GM21367 (cell line): ENCODE data around the gene MPP1.

Experiments used
- ATAC-seq: cut with Tn5 transposase; IDR thresholded peaks from one replicate; pipeline ENCODE4 v1.9.1; 2021; ENCODE audit not compliant: unreplicated experiment

MPP1 gene

DNA sequence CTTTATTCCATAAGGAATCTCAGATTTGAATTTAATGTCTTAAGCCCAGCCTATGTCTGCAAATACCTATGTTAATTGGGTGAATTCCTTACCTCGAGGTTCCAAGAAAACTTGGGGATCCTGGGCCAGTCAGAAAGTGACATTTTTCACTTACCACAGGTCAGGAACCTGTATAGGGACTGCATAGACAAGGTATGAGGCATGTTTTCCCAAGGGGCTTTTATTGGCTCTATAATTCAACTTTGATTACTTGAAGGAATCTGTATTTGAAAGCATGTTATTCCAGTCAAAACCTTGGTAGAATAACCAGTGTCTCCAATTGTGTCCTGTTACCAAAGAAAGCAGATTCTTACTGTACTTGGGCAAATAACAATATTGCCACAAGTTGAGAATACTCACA is 8.5 kb upstream of the MPP1 start:
- no peak for ATAC-seq

DNA sequence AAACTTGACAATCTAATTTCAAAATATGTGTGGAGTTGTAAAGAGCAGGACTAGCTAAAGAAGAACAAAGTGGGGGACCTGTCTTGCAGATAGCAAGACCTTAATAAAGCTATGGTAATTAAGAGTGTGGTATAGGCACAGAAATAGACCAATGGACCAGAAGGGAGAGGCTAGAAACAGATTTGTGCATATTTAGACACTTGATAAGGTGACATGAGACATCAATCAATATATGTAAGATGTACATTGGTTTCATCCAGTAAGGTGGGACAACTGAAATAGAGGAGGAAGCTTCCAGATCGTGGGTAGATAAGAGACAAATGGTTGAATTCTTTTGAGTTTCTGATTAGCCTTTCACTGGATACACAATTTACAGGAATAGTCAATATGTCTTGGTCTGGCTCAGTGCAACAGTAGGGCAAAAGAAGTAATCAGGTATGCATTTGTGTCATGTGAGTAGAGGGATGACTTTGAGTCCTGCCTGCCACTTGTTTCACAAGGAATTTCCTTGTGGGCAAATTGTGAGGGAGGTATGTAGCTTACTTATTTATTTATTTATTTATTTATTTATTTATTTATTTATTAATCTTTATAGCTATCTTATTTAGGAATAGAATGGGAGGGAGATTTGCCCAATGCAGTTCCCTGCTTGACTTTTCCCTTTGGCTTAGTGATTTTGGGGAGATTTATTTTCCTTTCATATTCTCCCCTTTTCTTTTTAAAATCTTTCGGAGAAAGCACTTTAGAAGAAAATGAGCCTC is 7.2 kb upstream of the MPP1 start:
- no peak for ATAC-seq

DNA sequence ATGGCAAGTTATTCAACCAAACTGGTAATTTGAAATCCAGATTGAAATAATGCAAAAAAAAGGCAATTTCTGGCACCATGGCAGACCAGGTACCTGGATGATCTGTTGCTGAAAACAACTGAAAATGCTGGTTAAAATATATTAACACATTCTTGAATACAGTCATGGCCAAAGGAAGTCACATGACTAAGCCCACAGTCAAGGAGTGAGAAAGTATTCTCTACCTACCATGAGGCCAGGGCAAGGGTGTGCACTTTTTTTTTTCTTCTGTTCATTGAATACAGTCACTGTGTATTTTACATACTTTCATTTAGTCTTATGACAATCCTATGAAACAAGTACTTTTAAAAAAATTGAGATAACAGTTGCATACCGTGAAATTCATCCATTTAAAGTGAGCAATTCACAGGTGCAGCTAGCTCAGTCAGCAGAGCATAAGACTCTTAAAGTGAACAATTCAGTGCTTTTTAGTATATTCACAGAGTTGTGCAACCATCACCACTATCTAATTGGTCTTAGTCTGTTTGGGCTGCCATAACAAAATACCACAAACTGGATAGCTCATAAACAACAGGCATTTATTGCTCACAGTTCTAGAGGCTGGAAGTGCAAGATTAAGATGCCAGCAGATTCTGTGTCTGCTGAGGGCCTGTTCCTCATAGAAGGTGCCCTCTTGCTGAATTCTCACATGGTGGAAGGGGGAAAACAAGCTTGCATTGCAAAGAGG is 4.8 kb upstream of the MPP1 start:
- ATAC-seq = no peak

DNA sequence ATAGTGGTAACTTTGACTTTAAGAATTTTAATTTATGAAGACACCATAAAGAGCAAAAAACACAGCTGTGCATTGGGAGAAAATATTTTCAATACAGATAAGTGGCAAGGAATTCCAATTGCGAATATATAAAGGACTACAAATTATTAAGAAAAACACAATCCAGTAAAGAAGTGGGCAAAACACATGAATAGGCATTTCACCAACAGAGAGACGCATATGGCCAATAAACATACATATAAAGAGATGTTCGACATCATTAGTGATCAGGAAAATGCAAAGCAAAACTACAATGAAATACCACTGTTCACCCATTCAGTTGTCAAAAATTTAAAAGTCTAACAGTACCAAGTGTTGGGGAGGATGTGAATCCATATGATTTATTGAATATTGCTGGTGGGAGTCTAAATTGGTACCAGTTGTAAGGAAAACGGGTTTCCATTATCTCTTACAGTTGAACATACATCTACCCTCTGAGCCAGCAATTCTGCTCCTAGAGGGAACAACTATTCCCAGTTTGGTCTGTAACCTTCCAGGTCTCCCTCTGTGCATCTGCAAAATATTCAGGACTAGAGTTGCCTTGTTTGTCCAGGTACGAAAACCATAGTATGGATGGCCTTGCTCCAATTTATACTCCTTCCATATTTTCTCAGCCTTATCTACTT is 1.7 kb upstream of the MPP1 start:
- no peak for ATAC-seq

DNA sequence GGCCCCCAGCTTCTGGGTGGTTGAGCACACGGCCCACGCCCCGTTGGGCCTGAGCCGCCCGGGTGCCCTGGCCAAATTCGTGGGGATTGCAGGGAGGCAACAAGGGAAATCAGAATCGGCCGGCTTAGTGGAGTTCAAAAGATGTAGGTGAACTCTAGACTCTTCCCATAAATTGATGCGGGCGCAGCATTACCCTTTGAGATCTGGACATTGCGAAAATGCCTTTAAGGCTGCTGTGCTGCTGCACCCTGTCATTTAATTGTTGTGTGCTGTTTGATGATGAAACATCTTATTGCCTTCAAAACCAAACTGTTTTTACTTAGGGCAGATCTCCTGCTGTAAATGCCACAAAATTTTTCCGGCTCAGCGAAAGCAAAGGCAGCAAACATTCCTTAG is 409 bp upstream of the MPP1 start:
- no peak for ATAC-seq

DNA sequence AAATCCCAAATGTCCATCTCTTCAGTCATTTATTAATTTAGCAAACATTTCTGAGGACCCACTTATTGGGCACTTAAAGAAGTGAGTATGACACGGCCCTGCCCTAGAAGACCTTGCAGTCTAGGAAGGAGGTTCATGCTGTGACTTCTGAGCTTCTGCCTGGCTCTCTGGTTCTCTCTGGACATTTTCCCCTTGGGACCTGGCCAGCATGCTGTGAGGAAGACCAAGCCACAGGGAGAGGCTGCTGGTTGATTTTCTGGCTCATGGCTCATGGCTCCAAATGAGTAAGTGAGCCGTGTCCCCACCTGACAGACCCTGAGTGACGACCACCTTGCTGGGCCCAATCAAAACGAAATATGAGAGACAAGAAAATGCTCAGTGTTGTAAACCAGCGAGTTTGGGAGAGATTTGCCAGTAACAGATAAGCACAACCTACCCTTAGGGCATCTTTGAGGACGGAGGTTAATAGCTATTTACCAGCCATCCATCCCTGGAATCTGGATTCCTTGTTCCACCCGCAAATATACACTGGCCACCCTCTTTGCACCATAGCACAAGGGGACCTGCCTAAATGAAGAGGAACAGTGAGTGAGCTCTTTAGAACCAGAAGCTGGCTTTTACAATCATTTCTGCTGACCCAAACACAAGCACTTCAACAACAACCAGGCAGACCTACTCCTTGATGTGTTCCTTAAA is 876 bp downstream of the MPP1 start:
- ATAC-seq = peak; percentile 11

DNA sequence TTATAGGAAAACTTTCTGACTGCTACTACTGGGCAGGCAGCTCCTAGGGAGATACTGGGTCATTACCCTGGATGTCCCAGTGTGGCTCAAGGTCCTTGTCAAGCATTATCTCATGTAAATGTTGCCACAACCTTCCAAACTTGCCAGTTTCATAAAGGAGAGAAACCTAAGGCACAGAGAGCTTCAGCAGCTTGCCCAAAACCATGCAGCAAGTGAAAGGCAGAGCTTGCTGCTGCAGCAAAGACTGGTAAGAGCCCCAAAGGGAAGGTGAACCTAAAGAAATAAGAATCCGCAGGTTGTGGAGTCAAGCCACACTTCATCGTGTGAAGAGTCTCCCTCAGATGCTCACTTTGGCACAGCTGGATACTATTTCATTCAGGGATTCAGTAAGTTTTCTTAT is 2.3 kb downstream of the MPP1 start:
- ATAC-seq = no peak

DNA sequence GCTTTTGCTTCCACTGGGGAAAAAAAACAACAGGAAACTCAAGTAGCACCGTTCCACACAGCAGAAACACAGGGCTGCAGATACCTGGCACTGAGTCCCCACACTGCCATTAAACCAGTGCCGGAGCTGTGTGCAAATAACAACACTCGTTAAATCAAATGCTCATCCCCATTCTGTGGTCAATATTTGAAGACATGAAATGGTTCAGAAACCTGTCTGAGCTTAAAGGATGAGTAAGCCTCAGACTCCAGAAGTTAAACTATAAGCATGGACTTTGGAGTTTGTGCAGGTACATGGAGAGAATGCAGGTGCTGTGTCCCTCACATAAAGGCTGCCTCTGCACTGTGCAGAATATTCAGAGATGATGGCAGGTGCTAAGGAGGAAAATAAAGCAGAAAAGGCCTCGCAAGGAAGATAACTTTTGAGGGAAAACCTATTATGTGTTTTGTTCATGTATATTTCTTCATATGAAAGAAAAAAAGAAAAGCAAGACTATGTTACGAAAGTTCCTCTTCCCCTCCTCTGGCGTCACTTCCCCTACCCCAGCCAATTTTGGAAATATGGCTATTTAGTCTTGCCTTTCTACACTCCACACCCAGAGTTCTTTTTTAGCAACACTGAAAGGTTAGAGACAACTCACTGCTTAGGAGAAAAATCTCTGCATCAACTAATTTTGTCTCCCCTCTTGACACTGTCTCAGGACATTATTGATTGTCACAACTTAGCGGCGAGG is 4.6 kb downstream of the MPP1 start:
- no peak for ATAC-seq

DNA sequence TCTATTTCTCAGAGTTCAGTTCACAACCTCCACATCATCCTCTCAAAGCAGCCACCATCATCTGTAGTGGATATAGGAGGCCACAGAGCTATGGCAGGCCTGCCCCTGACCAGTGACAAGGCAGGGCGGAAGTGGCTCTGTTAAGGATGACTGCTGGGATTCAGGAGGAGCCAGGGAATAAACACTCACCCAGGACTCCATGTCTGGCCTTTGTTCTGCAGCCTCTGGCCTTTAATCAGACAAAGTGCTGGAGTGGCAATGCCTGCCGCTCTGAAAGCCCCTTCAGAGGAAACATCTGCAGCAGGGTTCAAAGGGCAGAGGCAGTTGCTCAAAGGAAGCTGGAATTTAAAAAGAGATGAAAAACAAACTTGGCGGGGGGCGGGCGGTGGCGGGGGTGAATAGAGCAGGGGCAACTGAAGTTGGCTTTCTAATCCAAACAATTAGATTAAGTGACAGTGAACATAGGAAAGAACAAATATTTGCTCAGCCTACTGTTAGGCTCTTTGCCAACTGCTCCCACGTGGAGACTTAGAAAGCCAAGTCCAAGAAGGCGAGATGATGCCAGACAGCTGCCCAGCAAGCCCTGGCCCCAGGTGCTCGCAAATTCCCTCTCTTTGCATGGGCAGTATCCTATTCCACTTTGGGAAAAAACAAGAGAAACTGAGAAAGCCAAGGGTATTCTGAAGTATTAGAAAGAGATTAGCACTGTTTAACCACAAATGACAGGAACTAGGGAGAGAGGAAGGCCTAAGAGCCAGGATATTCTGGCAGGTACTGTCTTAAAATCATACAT is 5.5 kb downstream of the MPP1 start:
- ATAC-seq = no peak

DNA sequence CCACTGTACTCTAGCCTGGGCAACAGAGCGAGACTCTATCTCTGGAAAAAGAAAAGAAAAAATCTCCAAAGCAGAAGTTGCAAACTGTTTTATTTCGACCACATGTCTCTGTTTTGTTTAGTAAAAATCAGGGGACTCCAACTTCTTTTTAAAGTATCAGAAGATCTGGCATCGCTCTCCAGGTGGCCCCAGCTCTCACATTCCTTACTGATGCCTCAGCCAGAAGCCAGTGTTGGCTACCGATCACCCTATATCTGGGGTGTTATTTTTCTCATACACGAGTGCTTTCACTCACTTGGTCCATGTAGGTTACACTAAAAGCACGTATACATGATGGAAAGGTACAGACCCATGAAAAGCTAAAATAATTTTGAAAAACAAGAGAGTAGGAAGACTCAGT is 8.3 kb downstream of the MPP1 start:
- no peak for ATAC-seq

DNA sequence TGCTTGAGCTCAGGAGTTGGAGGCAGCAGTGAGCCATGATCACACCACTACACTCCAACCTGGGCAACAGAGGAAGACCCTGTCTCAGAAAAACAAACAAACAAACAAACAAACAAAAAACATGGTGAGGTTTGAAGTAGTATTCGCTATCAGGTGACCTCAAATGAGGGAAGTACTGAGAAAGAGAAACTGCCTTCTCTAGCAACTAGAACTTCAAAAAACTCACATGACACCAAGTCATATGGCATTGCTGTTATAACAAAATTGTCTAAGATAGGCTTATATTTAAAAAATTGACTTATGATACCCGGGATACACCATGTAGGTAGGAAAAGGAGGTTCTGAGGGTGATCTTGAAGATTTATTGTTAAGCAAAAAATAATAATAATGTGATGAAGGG is 10.3 kb downstream of the MPP1 start:
- no peak for ATAC-seq

DNA sequence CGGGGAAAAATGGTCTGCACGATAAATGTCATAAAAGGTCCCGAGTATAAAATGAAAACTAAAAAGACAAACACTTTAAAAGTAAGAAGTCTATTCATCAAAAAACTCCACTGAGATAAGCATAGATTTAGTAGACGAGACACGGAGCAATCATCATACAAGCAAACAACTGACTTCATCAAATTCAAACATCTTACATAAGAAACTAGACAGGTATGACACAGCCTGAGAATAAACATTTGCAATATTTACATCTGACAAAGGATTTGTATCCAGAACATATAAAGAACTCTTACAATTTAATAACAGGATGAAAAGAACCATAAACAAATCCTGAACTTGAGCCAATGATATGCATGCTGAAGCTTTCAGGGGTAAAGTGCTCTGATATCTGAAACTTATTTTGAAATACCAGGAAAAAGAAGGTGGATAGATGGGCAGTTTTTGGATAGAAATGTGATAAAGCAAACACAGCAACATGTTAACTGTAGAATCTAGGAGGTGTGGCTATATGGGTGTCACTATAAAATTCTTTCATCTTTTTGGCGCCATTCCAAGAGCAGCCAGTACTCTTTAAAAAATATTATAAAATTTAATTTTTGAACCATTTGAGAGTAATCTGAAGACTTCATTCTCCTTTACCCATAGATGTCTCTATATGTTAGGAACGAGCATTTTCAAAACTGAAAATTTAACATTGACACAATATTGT is 12.0 kb downstream of the MPP1 start:
- no peak for ATAC-seq

DNA sequence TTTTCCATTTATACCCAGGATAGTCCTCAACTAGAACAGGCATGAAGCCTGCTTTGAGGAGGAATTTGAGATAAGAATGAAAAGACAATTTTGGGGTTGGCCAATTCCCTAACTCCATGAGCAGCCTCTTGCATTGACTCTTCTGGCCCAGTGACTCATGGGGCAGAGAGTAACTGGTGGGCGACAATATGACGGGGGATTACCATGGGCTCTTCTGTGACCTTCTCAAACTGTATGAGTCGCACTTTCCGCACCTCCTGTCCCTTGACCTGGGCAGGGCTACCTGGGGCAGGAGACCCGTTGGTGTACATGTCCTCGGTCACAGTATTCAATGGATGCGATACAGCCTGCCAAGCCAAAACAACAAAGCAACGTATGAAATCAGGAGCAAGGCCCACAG is 13.3 kb downstream of the MPP1 start:
- no peak for ATAC-seq

DNA sequence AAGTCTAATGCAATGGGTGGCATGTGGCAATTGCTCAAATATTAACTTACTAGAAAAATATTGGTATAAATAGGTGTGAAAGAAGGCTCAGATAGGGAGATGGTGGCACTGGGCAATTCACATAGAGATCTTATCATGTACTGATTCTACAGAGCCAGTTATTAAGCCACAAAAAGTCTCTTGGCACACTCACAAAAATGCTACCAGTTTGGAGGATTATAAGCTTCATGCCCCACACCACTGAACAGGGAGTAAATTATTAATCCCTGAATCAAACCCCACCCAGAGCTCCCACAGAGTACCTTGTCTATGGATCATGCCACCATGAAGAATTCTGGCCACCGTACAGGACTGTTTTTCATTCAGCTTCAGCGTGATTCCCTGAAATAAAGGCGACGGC is 13.8 kb downstream of the MPP1 start:
- ATAC-seq = no peak

DNA sequence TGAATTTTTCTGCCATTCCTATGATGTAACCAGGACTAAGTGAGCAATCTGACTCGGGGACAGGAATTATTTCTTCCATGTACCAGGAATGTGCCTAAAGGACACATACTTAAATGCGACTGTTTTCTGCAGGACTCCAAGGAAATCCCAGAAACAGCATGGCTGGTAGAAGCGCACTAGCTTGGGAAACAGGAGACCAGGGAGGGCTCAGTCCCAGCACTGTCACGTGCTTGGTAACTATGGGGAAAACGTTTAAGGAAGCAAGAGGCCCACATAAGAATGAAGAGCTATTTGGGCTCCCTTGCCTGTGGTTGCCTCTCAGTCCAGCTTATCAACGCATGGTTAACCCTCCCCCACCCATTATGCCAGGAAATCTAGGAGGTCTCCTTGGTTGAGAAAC is 19.6 kb downstream of the MPP1 start:
- no peak for ATAC-seq

DNA sequence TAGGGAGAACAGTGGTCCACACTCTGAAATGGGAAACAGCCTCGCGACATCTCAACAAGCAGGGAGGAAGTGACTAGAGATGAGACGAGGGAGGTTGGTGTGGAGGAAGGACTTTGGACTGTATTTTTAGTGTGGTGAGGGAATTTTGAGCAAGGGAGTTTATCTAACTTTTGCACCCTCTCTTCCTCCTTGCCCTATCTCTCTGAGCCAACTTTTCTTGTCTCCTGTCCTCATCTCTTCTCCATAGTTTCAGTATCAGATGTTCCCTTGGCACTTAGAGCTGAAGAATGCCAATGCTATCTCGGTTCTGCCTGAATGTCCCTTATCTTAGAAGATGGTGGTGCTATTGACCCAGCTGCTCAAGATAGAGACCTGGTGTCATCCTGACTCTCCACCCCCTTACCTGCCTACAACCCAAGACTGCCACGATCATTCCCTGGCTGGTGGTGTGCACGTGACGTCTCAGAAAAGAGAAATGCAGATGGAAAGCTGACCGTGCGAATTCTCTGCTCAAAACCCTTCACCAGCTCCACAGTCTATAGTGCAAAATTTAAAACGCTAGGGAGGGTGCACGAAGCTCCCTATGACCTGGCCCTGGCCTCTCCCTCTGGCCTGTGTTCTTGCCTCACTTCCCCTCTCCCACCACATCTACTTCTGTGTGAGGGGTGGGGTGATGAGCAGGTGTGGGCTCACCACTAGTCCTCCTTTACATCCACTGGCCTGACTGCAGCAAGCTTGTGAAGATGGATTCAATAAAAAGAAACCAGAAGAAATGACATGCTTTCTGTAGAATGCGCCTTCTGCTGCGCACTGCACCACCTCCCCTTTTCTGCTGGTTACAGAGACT is 20.9 kb downstream of the MPP1 start:
- ATAC-seq = no peak

DNA sequence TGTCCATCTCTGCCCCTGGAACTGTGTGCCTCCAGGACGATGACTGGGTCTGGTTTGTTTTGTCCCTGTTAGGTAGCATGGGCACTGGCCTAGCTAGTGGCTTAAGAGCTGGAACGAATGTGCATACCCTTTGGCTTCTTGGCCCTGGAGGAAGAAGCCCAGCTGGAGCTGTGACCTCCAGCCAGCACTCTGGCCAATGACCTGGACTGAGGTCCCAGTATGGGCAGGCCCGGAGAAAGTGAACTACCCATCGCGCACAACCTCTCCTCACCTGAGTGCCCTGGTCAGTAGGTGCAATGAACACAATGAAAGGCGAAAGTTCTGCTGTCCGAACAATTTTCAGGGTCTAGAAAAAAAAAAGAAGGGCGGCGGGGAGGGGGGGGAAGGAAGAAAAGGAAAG is 24.3 kb downstream of the MPP1 start:
- no peak for ATAC-seq

DNA sequence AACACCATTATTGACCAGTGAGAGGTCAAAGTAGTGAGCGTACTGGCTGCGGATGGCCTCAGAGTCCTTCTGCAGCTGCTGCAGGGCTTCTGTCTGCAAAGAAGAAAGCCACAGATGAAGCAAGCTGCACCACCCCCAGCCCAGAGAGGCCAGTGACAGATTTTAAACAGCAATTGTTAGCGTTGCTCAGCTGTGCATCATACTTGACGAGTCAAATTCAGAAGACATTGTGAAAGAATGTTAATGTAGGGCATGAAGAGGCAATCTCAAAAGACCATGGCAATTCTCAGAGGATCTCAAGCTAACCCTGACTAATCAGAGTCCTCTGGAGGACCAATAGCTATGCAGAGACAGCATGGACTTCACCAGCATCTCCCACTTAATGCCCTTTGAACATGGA is 26.0 kb downstream of the MPP1 start:
- ATAC-seq = no peak

DNA sequence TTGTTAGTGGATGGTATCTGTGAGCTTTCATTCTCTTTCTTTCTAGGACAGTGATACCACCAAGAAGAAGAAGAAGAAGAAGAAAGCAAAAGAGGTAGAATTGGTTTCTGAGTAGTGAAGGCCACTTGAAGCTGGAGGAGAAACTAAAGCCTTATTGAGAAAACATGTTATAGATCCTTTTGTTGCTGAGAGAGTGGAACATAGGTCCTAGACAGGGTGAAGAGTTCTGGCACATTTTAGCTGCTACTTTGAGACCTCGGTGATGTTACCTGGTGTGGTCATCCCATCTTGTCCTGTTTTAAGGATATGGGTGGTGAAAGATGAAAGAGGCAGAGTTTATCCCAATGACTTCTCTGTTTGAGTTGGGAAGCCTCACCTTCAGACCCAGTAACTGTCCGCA is 28.5 kb downstream of the MPP1 start:
- ATAC-seq = no peak
